ENCODE data around the gene ABHD17B.

- TF ChIP-seq POLR2A (IDR thresholded peaks at IDR 0.05) = no peak
- TF ChIP-seq CTCF (IDR thresholded peaks at IDR 0.05) = no peak
Observed at GRCh38 chr9:71920456-71921189, 9.6 kb upstream of the ABHD17B start.

Measured in body of pancreas (tissue), 4 donors.